Hematopoietic multipotent progenitor cell treated with erythropoietin and hydrocortisone succinate and interleukin-3 and kit ligand, for 17 days (in vitro differentiated cells): ENCODE data around the gene ASB6.
"Not testable (repeated sequence)": the region's sequence is repeated elsewhere in the genome, so short reads cannot be mapped to it uniquely, and the experiment has no call there.

Source experiments
- DNase-seq: peaks from one replicate; pipeline ENCODE4 v3.0.0-alpha.2; 2015; ENCODE audit warnings: low spot score

Gene ASB6

DNA sequence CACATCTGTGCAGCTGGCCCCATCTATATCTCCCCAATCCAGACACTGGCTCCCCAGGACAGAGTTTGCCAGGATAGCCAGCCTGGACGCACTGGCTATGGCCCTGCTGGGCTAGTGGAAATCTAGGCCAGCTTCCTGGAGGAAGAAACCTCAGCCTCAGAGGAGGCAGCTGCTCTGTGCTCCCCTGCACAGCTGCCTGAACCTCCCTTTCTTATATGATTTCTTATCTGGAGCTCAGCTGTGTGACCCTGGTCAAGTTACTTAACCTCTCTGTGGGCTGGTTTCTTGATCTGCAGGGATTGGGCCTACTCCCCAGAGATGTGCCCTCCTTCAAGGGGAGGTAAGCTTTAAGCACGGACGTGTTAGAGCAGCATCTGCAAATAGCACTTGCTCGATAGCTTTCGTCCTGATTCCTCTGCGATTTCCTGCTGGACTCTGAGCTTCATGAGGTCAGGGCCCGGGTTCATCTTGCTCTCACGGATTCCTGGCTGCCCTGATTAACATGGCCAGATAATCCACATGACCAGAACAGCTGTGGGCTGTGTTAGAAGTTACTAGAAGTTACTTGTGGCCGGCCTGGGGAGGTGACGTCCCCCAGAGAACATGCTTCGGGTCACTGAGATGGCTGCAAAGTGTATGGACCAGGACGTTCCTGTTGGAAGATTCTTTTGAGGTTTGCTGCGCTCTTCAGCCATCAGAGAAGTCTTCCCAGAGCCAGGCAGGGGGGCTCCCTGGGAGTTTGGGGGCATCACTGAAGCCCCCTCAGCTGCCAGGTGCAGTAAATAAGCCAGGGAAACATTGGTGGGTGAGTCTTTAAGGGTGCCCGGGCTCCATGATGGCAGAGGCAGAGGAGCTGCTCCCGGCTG, 35.6 kb downstream of the ASB6 start:
- DNase-seq = no peak

DNA sequence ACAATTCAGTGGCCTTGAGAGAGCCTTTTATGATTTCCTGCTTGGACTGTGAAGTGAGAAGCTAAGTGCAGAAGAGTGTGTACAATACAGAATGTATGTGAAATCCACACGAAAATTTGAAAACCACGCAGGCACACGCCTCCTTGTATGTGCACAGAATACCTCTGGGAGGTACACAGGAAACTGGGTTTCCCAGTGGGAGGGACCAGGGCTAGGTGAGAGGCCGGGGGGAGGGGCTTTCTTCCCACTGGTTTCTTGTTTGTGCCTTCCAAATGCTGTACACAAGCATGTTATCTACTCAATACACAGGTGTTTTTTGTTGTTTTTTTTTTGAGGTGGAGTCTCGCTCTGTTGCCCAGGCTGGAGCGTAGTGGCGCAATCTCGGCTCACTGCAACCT, 37.2 kb downstream of the ASB6 start:
- DNase-seq = no peak

- no peak for DNase-seq
Measured at GRCh38 chr9:129604056-129604765, 37.7 kb downstream of the ASB6 start.

DNA sequence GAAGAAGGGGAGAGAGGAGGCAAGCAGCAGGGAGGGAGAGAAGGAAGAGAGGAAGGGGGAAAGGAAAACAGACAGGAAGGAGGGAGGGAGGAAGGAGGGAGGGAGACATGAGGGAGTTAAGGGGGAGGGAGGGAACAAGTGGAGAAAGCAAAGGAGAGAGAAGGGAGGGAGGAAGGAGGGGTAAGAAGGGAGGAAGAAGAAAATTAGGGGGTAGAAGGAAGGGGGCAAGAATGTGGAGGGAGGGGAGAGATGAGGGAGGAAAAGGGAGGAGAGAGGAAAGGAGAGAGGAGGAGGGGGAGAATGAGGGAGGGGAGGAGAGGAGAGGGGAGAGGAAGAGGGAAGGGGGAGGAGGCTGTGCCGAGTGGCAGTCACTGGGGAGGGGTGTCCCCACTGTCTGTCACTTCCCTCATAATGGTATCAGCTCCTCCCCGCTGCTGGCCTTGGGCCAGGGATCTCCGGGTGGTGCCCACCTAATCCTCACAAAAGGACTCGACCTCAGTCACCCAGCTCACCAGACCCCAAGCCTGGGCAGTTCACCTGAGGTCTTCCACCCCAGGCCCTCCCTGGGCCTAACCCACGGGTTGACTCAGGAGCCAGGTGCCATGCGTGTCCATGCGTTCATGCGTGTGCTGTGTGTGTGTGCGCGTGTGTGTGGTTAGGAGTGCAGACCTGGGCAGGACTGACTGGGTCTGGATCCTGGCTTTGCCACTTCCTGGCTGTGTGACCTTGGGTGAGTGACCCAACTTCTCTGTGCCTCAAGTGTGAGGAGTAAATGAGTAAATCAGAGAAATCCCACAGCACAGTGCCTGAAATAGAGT, 39.1 kb downstream of the ASB6 start:
- no peak for DNase-seq

DNA sequence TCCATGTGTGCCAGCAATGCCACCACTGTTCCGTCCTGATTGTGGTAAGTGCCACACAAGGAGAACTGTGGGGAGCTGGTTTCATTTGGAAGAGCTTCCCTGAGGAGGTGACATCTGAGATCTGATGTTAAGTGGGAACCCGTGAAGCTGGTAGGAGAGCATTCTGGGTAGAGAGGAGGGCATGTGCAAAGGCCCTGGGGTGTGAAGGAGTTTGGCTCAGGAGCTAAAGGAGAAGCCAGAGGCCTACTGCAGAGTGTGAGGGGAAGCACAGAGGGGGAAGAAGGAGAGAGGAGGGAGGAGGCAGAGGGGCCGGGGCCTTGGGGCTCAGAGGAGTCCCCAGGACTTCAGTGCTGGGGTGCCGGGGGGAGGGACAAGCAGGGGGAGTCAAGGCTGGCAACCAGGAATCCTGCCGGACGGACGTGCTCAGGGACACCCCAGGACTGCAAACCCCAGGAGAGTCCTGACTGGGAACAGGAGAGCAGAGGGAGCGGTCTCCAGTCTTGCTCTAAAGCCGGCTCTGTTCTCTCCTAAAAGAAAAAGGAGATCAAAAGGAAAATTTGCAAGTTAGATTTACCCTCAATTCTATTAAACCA, 40.8 kb downstream of the ASB6 start:
- DNase-seq = no peak

DNA sequence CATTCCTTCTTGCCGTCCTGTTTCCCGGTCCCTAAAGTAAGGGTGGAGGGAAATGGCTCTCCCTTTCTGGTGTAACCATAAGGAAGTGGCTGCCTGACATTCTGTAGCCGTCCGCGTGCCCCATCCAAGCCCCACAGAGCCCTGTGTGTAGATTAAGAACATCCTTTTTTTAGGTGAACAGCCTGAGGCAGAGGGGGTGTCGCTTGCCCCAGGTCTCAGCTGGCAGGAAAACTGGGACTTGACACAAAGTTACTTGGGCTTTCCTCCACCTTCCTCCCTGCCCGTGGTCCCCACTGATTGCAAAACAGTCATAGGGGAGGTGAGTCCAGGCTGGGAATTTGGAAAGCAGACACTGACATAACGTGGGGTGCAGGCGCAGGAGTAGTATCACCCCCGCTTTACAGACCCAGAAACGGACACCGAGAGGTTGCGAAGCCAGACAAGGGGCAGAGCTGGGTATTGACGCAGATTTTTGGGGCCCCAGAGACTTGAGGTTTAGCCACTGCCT, 43.8 kb downstream of the ASB6 start:
- DNase-seq = no peak

DNA sequence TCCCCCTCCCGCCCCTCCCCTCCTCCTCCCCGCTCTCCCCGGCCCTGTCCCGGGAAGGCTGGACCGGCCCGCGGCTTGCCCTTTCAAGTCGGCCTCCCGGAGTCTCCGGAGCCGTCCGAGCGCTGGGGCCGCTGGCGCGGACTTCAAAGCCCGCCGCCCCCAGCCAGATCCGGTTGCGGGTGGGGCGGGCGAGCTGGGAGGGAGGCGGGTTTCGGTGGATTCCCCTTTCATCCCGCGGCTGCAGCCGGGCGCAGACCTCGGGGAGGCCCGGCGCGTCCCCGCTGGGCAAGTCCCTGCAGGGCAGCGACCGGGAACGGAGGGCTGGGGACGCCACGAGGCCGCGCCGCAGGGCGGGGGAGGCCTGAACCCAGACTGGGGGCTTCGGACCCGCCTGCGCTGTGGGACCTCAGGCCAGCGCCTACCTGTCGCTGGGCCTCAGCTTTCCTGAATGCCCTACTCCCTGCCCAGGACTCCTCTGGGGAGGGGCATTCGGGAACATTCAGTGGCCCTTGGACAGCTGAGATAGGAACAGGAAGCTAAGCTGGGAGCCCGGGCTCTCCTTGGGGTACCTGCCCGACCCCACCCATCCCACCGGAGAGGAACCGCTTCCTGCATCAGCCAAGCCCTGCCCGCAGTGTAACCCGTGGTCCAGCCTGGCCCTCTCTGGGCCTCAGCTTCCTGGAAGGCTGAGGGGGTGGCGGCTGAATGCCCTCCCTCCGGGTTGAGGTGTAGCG, 44.4 kb downstream of the ASB6 start:
- DNase-seq = no peak

DNA sequence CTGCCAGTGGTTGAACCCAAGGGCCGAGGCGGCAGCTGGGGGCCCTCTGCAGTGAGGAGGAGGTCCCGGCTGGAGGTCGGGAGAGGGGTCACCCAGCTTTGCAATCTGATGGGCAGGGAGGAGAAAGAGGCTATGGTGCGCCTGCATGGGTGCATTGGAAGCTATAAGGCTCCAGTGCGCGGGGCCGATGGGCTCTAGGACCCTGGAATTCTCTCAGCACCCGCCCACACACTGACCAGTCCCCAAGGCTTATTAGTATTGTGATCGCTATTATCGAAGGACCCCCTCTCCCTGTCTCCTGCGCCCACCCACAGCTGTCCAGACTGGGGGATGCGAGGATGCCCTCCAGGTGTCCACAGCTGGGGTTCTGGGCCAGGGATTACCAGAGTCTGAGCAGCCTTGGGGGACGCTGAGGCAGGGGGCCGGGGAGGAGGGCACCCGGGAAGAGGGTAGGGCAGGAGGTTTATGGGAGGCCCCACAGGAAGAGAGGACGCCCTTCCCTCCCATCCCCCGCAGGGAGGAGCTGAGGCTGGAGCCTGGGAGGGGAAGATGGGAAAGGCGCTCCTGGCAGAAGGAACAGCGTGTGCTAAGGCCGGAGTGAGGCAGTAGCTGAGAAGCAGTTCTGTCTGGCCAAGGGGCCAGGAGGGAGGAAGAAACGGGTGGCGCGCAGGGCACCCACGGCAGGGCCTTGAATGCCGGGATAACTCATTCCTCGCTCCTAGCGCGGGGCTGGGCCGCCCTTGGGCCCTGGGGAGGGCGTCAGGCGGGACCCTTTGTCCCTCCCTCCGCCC, 45.2 kb downstream of the ASB6 start:
- DNase-seq = no peak

- DNase-seq = no peak
Measured at GRCh38 chr9:129595903-129596540, 45.9 kb downstream of the ASB6 start.

DNA sequence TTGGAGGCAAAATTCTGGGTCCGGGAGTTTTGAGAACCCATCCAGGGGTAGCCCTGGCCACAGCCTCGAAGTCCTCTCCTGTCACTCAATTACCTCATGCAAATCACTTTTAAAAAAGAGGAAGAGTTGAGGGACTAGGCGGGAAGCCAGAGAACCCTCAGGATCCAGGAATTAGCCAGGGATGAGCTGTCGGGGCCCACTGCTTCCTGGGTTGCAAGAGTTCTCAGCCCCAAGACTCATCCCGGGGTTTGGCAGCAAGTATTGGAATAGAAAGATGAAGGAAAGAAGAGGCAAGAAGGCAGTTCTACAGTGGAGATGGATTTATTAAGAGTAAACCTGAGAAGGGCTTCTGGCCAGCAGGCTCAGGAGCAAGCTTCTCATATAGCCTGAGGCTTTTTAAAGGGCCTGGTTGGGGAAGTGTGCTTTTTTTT, 46.6 kb downstream of the ASB6 start:
- DNase-seq = no peak

GRCh38 chr9:129594632-129595031, 47.3 kb downstream of the ASB6 start:
- DNase-seq = no peak

- DNase-seq = not testable (repeated sequence)
Measured at GRCh38 chr9:129592790-129593189, 49.2 kb downstream of the ASB6 start.

GRCh38 chr9:129591916-129592315, 50.0 kb downstream of the ASB6 start:
- no peak for DNase-seq

- no peak for DNase-seq
Measured at GRCh38 chr9:129590466-129590865, 51.5 kb downstream of the ASB6 start.

GRCh38 chr9:129587487-129588262, 54.3 kb downstream of the ASB6 start:
- no peak for DNase-seq

GRCh38 chr9:129586685-129587084, 55.3 kb downstream of the ASB6 start:
- DNase-seq = no peak

DNA sequence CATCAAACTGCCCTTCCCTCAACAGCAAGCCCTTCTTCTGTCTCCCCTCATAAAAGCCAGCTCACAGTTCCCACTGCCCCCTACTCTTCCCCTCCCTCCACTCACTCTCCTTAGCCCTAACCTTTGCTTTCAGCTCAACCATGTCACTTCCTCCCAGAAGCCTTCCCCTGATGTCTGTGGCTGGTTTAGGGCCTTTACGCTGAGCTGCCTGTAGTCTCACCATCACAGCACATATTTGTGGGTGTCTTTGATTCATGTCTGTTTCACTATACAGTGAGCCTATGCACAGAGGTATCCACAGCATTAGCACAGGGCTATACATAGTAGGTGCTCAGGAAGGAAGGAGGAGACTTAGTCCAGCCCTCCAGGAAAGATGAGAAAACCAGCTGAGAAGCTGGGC, 55.7 kb downstream of the ASB6 start:
- DNase-seq = no peak

DNA sequence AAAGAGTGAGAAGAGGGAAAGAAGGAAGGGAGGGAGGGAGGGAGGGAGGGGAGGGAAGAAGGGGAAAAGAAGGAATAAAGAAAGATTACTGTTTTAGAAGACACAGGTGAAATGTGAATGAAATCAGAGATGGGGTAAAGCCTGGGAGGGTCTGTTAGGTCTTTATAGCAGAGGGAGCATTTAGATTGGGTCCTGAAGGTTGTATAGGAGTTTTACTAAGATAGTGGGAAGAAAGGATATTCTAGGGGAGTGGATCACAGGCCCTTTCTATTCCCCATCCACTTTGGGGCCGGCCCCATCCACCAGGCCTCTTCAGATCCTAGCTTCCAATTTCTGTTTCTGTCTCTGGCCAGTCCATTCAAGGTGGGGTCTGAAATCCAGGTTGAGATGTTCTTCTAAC, 56.6 kb downstream of the ASB6 start:
- DNase-seq = no peak
